DOHH2 (cell line): ENCODE results near the gene SLC5A12.

Experiments
- H3F3A ChIP-seq: fragments of 200-600 bp; sonication (generic), shearing (Covaris generic); 2 replicates; pipeline ENCODE4 v1.6.0; 2016; ENCODE audit warnings: antibody characterized with exemption, mild to moderate bottlenecking; ENCODE audit not compliant: control insufficient read depth, insufficient read depth
- H3K27ac ChIP-seq: fragments of 200-600 bp; sonication (generic); 2 replicates; pipeline ENCODE4 v1.5.1; 2014; ENCODE audit warnings: low read depth, mild to moderate bottlenecking, low read length, moderate library complexity
- H3K27me3 ChIP-seq: fragments of 200-600 bp; sonication (generic); 2 replicates; pipeline ENCODE4 v1.6.1; 2014; ENCODE audit warnings: mild to moderate bottlenecking, low read length, mixed read lengths; ENCODE audit not compliant: control insufficient read depth
- H3K36me3 ChIP-seq: fragments of 200-600 bp; sonication (generic); 2 replicates; pipeline ENCODE4 v1.6.1; 2014; ENCODE audit warnings: mild to moderate bottlenecking, low read length, moderate library complexity, mixed read lengths; ENCODE audit not compliant: control insufficient read depth
- H3K4me1 ChIP-seq: fragments of 200-600 bp; sonication (generic); 2 replicates; pipeline ENCODE4 v1.6.1; 2014; ENCODE audit warnings: mild to moderate bottlenecking, low read length, mixed read lengths; ENCODE audit not compliant: control insufficient read depth
- H3K4me2 ChIP-seq: fragments of 200-600 bp; sonication (generic); 2 replicates; pipeline ENCODE4 v1.6.0; 2014; ENCODE audit warnings: mild to moderate bottlenecking, low read length, moderate library complexity
- H3K4me3 ChIP-seq: fragments of 200-600 bp; sonication (generic); 2 replicates; pipeline ENCODE4 v1.5.1; 2014; ENCODE audit warnings: mild to moderate bottlenecking, low read length, mixed read lengths
- H3K79me2 ChIP-seq: fragments of 200-600 bp; sonication (generic); 2 replicates; pipeline ENCODE4 v1.6.1; 2014; ENCODE audit warnings: mild to moderate bottlenecking, low read length, mixed read lengths; ENCODE audit not compliant: control insufficient read depth
- H3K9me2 ChIP-seq: fragments of 200-600 bp; sonication (generic); replicated peaks from 2 replicates; pipeline ENCODE4 v1.6.1; 2014; ENCODE audit warnings: mild to moderate bottlenecking, low read length, mixed read lengths; ENCODE audit not compliant: control insufficient read depth
- H3K9me3 ChIP-seq: fragments of 200-600 bp; sonication (generic); 2 replicates; pipeline ENCODE4 v1.6.1; 2014; ENCODE audit warnings: antibody characterized with exemption, low read length, mixed read lengths; ENCODE audit not compliant: control insufficient read depth, insufficient read depth
- H4K20me1 ChIP-seq: fragments of 200-600 bp; sonication (generic); 2 replicates; pipeline ENCODE4 v1.6.0; 2014; ENCODE audit warnings: low read depth, mild to moderate bottlenecking, antibody characterized with exemption, low read length, moderate library complexity; ENCODE audit not compliant: control insufficient read depth, insufficient read depth
- EZH2phosphoT487 ChIP-seq: fragments of 200-600 bp; sonication (generic); IDR thresholded peaks from 2 replicates; pipeline ENCODE4 v1.6.1; 2017; ENCODE audit warnings: borderline replicate concordance, mild to moderate bottlenecking, antibody characterized with exemption, low read length, moderate library complexity, mixed read lengths
- TF ChIP-seq, protein P1 (sequence below): fragments of 200-600 bp; sonication (generic); IDR thresholded peaks from one replicate; pipeline ENCODE4 v1.5.1; 2014; ENCODE audit warnings: antibody characterized with exemption, mild to moderate bottlenecking, low read depth, low read length; ENCODE audit not compliant: poor library complexity, severe bottlenecking

Gene SLC5A12

GRCh38 chr11:26623076-26623659 is 98.7 kb downstream of the SLC5A12 start:
- H3K36me3 ChIP-seq: no peaks in the 10 kb centered on the region
- no peak overlapping the region for H3K4me2 ChIP-seq
- no peaks in the 10 kb centered on the region for H4K20me1 ChIP-seq
- no peaks in the 10 kb centered on the region for H3K9me2 ChIP-seq
- no peaks in the 10 kb centered on the region for H3K27me3 ChIP-seq
- H3K4me1 ChIP-seq: no peaks in the 10 kb centered on the region
- H3K27ac ChIP-seq: no peak overlapping the region
- H3K79me2 ChIP-seq: no peaks in the 10 kb centered on the region
- no peaks in the 10 kb centered on the region for H3K9me3 ChIP-seq
- H3K4me3 ChIP-seq: no peak overlapping the region
- H3F3A ChIP-seq: no peaks in the 10 kb centered on the region
- no peak for TF ChIP-seq EZH2phosphoT487
- TF ChIP-seq, protein P1, sequence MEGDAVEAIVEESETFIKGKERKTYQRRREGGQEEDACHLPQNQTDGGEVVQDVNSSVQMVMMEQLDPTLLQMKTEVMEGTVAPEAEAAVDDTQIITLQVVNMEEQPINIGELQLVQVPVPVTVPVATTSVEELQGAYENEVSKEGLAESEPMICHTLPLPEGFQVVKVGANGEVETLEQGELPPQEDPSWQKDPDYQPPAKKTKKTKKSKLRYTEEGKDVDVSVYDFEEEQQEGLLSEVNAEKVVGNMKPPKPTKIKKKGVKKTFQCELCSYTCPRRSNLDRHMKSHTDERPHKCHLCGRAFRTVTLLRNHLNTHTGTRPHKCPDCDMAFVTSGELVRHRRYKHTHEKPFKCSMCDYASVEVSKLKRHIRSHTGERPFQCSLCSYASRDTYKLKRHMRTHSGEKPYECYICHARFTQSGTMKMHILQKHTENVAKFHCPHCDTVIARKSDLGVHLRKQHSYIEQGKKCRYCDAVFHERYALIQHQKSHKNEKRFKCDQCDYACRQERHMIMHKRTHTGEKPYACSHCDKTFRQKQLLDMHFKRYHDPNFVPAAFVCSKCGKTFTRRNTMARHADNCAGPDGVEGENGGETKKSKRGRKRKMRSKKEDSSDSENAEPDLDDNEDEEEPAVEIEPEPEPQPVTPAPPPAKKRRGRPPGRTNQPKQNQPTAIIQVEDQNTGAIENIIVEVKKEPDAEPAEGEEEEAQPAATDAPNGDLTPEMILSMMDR: no peak

DNA sequence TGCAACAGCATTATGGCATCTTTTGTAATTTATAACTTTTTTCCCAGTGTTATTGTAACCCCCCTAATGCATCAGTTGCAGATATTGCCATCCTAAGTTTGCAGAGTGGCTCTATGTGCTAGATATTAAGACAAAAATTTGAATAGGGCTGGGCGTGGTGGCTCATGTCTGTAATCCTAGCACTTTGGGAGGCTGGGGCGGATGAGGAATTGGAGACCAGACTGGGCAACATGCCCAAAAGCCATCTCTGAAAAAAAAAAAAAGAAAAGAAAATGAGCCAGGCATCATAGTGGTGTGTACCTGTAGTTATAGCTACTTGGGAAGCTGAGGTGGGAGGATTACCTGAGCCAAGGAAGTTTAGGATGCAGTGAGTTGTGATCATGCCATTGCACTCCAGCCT is 99.7 kb downstream of the SLC5A12 start:
- Histone ChIP-seq H3K4me2 (no peak overlapping the region), H4K20me1 (no peaks in the 10 kb centered on the region), H3K4me1 (no peaks in the 10 kb centered on the region), H3K27ac (no peak overlapping the region), H3K36me3 (no peaks in the 10 kb centered on the region), H3K79me2 (no peaks in the 10 kb centered on the region), H3K27me3 (no peaks in the 10 kb centered on the region), H3F3A (no peaks in the 10 kb centered on the region), H3K9me2 (no peaks in the 10 kb centered on the region), H3K4me3 (no peak overlapping the region), H3K9me3 (no peaks in the 10 kb centered on the region)
- TF ChIP-seq, protein P1: no peak
- TF ChIP-seq EZH2phosphoT487: no peak

DNA sequence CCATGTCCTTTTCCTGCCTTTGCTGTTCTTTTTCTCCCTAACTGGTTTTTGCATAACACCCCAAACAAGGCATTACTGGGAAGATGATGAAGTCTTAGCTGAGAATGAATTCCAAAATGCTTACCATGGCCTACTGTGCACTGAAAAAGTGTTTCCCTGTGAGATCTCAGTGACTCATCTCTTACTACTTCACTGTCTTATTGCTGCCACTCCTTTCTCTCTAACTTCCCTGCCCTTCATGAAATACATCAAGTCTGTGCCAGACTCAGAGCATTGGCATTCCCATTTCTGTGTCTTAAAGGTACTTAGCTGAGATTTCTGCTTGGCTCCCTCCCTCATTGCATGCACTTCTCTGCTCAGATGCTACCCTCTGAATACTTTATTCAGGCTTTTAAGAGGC is 100.7 kb downstream of the SLC5A12 start:
- Histone ChIP-seq H3K9me3 (no peaks in the 10 kb centered on the region), H3K4me2 (no peak overlapping the region), H3K4me1 (no peaks in the 10 kb centered on the region), H3K9me2 (no peaks in the 10 kb centered on the region), H3K36me3 (no peaks in the 10 kb centered on the region), H3K4me3 (no peak overlapping the region), H4K20me1 (no peaks in the 10 kb centered on the region), H3K79me2 (no peaks in the 10 kb centered on the region), H3K27me3 (no peaks in the 10 kb centered on the region), H3F3A (no peaks in the 10 kb centered on the region), H3K27ac (no peak overlapping the region)
- TF ChIP-seq EZH2phosphoT487: no peak
- TF ChIP-seq, protein P1: no peak
